HG03520 (cell line): ENCODE results near the gene CPN1.
A peak's percentile ranks its signal among the peaks of the same experiment; 100 is the strongest.
"Not testable (repeated sequence)": the region's sequence is repeated elsewhere in the genome, so short reads cannot be mapped to it uniquely, and the experiment has no call there.

ENCODE experiments used
- ATAC-seq: cut with Tn5 transposase; IDR thresholded peaks from one replicate; pipeline ENCODE4 v1.9.1; 2021; ENCODE audit warnings: mild to moderate bottlenecking, moderate library complexity; ENCODE audit not compliant: unreplicated experiment

Gene CPN1

DNA sequence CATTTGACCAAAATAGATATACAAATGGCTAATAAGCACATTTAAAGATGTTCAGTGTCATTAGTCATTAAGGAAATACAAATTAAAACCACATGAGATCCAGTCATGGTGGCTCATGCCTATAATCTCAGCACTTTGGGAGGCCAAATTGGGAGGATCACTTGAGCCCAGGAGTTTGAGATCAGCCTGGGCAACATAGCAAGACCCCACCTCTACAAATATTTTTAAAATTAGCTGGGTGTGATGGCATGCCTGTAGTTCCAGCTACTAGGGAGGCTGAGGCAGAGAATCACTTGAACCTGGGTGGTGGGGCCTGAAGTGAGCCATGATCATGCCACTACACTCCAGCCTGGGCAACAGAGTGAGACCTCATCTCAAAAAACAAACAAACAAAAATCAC lies 607 bp upstream of the CPN1 start:
- not testable (repeated sequence) for ATAC-seq

DNA sequence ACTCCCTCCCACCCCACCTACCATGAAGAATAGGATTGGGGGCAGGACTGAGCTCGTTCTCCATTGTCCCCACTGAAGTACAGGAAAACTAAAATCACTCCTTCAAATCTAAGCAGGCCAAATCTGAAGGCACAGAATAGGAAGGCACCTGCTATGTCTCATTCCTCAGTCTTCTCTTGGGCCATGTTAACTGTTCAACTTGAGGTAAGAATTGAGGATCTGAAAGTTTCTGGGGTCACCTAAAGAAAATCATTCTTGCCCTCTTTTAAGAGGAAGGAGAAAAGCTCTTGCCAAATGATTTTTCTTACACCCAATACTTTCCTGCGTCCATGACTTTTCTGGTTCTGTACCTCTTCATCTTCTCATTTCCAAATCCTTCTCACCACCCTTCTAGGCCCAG lies 4.9 kb downstream of the CPN1 start:
- ATAC-seq, result no peak

DNA sequence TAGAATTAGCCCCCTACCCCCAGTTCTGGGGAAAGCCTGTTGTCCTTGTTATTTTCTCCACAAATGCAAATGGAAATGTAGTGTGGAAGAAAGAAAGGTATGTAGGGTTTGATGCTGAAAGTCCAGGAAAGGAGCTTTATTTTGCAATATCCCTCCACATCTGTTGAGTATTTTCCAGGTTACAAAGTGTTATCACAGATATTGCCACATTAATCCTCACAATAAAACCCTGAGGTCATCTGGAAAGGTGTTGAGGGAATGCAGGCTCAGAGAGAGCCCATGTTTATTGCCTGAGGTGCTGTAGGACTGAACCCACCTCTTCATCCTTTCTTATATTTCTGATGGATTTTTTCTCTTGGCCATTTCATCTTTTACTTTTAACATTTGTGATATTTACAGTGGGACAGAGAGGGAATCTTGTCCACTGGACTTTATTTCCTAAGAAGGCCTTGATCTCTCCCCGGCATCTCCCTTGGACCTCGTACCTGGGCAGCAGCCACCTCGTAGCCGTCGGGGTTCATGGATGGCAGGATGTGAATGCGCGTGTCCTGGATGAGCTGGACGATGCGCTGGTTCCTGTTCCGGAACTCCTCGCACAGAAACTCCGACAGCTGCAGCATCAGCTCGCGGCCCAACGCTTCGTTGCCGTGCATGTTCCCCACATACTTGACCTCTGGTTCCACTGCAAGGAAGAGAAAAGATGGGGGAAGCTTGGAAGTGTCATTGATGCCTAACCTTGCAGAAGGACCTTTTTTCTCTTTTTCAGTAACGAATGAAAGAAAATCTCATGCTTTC lies 6.0 kb downstream of the CPN1 start:
- ATAC-seq, result no peak

DNA sequence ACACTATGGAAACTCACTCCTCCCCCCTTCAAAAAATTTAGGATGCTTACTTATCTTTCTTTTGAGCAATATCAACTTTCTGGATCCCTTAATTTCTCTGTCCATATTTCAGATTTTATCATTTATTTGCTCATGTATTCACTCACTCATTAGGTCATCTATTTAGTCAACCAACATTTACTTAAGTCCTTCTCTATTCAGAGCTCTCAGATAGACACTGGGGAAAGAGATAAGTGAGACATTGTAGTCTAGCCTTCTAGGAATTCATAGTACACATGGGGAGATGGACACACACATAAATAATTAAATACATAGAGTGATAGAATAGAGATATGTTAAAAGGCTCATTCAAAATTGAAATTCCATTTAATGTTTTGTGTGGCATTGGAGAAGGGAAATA lies 9.2 kb downstream of the CPN1 start:
- ATAC-seq, result no peak

DNA sequence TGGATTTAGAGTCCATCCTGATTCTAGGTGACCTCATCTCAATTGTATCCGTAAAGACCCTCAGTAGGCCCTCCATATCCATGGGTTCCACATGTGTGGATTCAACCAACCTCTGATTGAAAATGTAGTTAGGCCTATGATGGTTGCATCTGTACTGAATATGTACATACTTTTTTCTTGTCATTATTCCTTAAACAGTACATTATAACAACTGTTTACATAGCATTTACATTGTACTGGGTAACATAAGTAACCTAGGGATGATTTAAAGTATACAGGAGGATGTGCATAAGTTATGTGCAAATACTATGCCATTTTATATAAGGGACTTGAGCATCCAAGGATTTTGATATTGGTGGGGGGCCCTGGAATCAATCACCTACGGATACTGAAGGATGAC lies 10.1 kb downstream of the CPN1 start:
- ATAC-seq, result no peak

DNA sequence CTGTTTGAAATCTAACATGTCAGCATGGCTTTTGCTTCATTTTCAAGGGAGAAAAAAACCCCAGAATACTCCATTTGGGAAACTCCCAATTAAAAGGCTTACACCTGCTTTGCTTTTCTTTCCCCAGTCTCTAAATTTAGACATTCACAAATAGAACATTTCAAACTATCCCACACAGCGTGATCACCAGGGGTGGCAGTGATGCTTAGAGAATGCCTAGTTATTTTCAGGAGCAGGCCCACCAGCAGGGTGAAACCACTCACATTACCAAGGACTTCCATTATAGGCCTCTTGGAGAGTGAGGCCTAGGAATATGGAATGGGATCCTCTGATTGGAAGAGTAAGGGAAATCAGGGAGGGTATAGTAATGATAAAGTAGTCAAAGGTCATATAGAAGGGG lies 14.2 kb downstream of the CPN1 start:
- no peak for ATAC-seq

DNA sequence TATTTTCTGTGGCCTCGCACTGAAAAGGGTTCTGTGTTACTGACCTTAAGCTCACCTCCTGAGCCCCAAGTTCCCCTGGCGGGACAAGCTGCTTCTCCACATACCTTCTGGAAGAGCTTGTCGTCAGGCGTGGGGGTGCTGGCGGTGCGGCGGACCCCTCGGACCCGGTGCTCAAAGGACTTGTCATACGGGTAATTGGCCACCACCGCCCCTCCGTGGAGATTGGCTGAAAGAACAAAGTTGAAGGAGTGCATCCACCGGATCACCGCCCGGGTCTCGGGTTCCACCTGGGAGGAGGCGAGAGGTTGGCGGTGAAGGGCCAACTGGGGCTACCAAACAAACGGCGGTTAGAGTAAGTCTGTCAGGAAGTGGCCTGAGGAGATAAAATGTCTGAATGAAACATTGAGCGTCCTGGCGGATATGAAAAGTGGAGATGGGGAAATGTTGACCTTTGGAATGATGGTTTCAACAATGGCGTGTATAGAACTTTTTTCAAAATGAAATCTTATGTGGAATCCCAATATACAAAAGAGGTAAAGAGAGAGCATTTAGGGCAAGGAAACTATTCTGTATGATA lies 16.5 kb downstream of the CPN1 start:
- no peak for ATAC-seq

DNA sequence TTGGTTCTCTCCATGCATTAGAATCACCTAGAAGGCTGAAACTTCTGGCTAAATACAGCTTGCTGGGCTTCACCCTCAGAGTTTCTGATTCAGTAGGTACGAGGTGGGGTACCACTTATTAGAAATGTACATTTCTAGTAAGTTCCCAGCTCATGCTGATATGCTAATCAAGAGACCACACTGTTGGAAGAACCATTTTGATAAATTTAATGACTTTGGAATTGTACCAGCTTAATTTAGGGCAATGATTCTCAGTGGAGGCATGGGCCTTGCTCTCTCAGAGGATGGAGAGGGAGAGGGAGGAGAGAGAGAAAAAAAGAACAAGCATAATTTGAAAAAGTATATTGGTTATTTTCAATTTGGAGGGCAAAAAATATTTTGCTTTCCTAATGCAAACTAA lies 20.3 kb downstream of the CPN1 start:
- ATAC-seq, result no peak

DNA sequence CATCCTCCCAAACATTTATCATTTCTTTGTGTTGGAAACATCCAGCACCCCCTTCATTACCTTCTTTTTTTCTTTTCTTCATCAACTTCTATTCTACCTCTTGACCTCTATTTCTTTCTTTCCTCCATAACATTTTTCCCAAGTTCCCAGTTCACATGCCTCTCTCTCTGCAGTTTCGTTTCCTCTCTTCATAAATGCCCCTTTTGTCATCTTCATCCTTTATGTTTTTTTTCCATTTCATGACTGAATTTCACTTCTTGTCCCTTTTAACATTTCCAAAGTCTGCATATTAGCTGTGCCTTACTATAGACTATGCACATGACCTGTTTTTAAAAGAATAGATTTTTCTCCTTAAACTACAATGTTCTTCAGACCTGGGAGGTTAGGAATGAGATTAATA lies 23.7 kb downstream of the CPN1 start:
- ATAC-seq, result no peak

DNA sequence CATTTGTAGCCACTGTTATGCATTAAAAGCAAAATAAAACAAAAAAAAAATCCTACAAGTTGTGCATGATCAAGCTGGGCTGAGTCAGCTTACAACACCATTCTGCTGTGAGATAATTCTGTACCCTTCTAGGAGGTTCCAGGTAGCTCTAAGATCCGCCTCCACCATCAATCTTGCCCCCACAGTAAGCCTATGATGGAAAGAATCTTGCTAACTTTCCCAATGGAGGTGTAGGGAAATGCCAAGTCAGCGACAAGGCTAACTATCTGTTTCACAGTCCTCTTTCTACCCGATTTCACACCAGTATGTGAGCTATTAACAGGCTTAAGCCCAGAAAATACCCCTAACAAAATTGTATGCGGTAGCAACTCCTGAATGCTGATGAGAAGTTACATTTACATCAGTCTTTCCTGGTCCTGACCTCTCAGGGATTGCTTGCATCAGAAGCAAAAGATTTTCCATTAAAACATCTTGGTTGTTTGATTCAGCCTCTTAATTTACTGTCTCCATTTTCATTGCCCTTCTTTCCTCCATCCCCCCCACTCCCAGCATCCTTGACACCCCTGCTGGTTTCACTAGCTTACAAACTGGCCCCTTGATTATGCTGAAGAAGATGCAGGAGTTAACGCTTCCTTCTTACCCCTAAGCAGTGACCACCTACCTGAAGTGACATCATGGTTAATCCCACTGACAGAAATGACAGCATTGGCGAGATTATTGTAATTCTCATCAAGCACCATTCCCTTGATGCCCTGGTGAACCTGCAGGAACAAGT lies 27.8 kb downstream of the CPN1 start:
- no peak for ATAC-seq

DNA sequence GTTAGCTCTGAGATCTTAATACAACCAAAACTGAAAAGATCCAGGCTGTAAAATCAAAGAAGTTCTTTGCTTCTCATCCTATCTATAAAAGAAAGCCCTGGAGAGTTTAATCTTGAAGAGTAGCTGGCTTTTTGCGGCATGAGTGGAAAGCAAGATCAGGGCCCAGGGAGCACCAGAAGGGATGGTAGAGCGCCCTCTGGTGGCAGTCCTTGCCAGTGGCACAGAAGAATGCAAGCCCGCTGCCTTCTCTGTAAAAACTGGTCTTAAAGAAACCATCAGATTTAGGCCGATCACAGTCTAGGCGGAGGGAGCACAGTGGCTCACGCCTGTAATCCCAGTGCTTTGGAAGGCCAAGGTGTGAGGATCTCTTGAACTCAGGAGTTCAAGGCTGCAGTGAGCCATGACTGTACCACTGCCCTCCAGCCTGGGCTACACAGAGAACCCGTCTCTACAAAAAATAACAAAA lies 35.6 kb downstream of the CPN1 start:
- peak; percentile 58 for ATAC-seq

DNA sequence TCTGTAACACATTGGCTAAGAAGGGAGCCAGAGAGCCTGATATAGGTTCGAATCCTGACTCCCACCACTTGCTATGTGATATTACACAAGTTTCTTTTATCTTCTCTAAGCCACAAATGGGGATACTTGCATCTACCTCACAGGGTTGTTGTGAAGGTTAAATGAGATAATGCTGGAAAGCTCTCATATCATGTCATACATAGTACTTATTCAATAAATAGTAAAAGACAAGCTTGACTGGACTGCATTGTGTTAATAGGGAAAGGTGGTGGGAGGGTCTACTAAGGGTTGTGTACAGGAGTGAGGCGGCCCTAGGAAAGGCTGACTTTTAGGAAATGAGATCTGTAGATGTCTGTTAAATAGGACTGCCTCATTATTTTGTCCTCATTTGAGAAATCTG lies 36.1 kb downstream of the CPN1 start:
- ATAC-seq, result no peak

DNA sequence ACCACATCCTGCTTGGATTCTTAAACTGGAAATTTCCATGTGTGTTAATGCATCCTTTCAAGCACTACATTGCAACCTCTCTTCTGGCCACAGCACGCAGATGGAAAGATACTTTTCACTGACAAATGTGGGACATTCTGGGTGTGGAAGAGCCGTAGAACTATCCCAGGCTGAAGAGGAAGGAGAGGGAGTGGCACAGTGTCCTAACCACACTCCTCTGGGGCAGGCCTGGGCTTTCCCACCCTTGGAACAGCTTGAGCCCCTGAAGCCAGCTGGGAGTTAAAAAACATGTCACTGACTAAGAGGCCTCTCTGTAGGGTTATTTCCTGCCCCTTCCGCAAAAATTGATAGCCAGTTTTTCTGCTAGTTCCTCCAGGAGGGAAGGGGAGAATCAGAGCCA lies 37.9 kb downstream of the CPN1 start:
- no peak for ATAC-seq

DNA sequence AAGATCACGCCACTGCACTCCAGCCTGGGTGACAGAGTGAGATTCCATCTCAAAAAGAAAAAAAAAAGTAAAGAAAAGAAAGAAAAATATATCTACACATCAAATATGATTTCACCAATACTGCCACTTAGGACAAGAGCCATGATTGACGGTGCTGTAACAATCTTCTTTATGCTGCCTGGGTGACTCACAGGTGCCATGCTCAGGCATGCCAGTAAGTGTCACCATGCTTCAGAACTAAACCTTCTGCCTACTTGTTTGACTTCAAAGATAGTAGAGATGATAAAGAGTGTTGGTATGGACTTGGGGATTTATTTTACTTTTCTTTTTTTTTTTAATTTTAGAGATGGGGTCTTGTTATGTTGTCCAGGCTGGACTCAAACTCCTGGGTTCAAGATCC lies 38.3 kb downstream of the CPN1 start:
- no peak for ATAC-seq

DNA sequence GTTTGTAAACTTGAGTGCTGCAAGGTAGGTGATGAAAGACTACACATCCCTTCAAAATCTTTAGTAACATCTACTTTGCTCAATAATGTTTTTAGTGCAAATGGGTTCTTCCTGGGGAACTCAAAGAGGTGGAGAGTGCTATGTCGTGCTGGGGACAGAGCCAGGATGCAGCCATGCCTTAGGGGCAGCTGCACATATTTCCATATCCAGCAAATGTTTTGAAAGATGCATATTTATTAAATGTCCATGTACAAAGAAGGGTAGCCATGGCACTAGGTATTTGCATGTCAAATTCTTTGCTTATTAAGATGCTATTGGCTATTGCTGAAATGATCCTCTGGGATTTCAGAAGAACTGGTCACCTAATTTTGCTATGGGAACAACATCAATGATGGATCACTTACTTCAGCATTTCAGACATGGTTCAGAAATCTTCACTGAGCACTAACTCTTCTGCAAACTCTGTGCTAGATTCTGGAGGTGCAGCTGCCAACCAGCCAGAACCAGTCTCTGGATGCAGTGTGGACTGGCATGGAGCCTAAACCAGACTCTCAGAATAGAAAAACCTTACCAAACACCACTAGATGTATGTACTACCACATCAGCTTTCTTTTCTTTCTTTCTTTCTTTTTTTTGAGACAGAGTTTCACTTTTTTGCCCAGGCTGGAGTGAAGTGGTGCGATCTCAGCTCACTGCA lies 40.2 kb downstream of the CPN1 start:
- no peak for ATAC-seq

DNA sequence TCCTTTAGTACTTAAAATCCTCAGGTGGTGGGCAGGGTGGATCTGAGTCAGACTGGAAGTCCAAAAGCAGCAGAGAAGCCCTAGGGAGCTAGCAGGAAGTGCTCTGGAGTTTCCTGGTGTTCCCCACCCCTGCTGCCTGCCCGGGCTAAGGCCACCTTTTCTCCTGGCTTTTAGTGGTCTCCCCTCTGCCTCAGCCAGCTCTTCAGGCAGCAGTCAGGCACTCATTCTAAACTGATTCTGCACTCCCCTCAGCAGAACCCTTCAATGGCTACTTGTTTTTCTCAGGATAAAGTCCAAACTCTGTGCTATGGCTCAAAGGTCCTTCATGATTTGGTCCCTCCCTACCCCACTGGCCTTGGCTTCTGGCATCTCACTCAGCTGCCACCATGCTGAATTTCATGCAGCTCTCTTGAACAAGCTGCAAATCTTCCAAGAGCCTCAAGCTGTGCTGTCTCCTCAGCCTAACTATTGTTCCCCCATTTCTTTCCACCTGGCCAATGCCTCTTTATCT lies 43.1 kb downstream of the CPN1 start:
- no peak for ATAC-seq

DNA sequence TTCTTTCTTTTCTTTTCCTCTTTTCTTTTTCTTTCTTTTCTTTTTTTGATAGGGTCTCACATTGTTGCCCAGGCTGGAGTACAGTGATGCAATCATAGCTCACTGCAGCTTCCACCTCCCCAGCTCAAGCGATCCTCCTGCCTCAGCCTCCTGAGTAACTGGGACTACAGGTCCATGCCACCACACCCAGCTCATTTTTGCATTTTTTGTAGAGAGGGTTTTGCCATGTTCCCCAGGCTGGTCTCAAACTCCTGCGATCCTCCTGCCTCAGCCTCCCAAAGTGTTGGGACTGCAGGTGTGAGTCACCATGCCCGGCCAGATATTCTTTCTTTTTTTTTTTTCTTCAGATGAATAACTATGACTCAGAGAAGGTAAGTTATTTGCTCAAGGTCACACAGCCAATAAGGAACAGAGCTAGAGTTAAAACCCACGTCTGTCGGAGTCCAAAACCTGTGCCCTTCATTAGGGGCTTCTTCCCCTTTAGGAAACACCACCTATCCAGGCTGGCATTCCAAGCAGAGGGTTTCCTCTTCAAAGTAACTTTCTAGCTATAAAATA lies 43.8 kb downstream of the CPN1 start:
- ATAC-seq, result no peak

DNA sequence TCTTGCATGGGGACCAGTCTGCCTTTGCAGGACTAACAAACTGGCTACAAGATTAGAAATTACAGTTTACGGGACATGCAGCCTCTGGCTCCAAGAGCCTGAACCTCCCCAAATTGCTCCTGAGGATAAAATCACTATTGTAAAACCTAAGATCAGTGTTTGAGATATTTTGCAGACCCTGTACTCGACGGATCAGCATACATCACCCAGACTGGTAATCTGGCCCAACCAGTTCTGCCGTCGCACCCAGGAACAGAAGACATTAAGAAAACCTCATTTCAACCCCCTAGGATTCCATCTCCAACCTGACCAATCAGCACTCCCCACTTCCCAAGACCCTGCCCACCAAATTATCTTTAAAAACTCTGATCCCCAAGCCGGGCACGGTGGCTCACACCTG lies 44.8 kb downstream of the CPN1 start:
- no peak for ATAC-seq

DNA sequence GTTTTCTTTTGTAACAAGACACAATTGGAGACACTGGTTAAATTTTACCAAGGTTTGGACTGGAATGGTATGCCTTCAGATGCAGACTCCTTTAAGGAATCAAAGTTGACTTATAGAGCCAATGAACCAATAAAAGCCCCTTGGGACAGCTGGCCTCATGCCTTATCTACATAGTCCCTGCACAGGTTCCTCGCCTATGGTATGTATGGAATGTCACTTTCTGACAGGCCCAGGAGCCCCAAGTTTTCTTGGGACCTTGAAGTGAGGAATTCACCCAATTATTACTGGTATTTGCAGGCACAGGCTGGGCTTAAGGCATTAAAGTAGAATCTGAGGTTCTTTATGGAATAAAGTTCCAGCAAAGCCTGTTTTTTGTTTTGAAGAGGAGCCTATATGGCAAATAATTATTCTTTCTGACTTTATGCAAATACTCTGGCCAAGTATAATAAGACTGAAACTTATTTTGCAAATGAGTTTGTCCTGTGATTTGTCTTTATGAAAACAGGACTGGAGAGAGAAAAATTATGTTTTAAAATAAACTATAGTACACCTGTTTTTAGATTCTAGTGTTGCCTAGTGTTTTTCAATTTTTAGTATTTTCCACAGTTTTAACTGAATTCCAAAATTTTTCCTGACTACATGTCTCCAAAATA lies 47.8 kb downstream of the CPN1 start:
- no peak for ATAC-seq

DNA sequence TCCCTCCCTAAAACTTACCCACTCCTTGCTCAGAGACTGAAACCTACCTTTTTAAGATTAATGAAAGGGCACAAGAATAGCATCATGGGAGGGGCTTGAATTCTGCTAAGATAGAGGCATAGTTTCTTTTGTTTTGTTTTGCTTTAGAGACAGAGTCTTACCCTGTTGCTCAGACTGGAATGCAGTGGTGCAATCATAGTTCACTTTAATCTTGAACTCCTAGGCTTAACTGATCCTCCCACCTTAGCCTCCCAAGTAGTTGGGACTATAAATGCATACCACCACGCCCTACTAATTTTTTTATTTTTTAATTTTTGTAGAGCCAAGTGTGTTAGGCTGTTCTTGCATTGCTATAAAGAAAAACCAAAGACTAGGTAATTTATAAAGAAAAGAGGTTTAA lies 54.3 kb downstream of the CPN1 start:
- no peak for ATAC-seq
